HG02642 (cell line): Measurements from ENCODE around the gene CACNG8.
"Not testable (repeated sequence)": the region's sequence is repeated elsewhere in the genome, so short reads cannot be mapped to it uniquely, and the experiment has no call there.

Source experiments
- ATAC-seq: cut with Tn5 transposase; IDR thresholded peaks from one replicate; pipeline ENCODE4 v1.9.1; 2021; ENCODE audit warnings: mild to moderate bottlenecking; ENCODE audit not compliant: unreplicated experiment, poor library complexity

CACNG8 gene

GRCh38 chr19:53962887-53963431, at the start of gene CACNG8:
TSS of gene CACNG8 (plus strand) at chr19:53962937.
- ATAC-seq: no peak

- no peak for ATAC-seq
Measured at GRCh38 chr19:53915000-53915399, 47.7 kb upstream of the CACNG8 start.

GRCh38 chr19:53916004-53916403, 46.7 kb upstream of the CACNG8 start:
- ATAC-seq: no peak

GRCh38 chr19:53917356-53917755, 45.4 kb upstream of the CACNG8 start:
- no peak for ATAC-seq

GRCh38 chr19:53927739-53928138, 35.0 kb upstream of the CACNG8 start:
- no peak for ATAC-seq

- no peak for ATAC-seq
Measured at GRCh38 chr19:53936029-53936428, 26.7 kb upstream of the CACNG8 start.

- ATAC-seq: no peak
Measured at GRCh38 chr19:53942001-53942786, 20.5 kb upstream of the CACNG8 start.

GRCh38 chr19:53944416-53944815, 18.3 kb upstream of the CACNG8 start:
- ATAC-seq: no peak

GRCh38 chr19:53944933-53945332, 17.8 kb upstream of the CACNG8 start:
- no peak for ATAC-seq

- ATAC-seq: no peak
Measured at GRCh38 chr19:53945441-53945840, 17.3 kb upstream of the CACNG8 start.

- ATAC-seq: no peak
Measured at GRCh38 chr19:53945998-53946397, 16.7 kb upstream of the CACNG8 start.

- ATAC-seq: no peak
Measured at GRCh38 chr19:53947624-53948023, 15.1 kb upstream of the CACNG8 start.

GRCh38 chr19:53948611-53949010, 14.1 kb upstream of the CACNG8 start:
- not testable (repeated sequence) for ATAC-seq

GRCh38 chr19:53951436-53951835, 11.3 kb upstream of the CACNG8 start:
- ATAC-seq: no peak

- no peak for ATAC-seq
Measured at GRCh38 chr19:53951947-53952346, 10.8 kb upstream of the CACNG8 start.

- ATAC-seq: no peak
Measured at GRCh38 chr19:53953383-53953782, 9.4 kb upstream of the CACNG8 start.

- no peak for ATAC-seq
Measured at GRCh38 chr19:53957448-53958167, 5.1 kb upstream of the CACNG8 start.

GRCh38 chr19:53958168-53958571, 4.6 kb upstream of the CACNG8 start:
- no peak for ATAC-seq

GRCh38 chr19:53958823-53959757, 3.6 kb upstream of the CACNG8 start:
- ATAC-seq: no peak

GRCh38 chr19:53960187-53960586, 2.5 kb upstream of the CACNG8 start:
- no peak for ATAC-seq
